ENCODE results near the gene EML4.
A peak's percentile ranks its signal among the peaks of the same experiment; 100 is the strongest.

The EML4 gene

GRCh38 chr2:42359965-42360483 lies 190.9 kb downstream of the EML4 start:
- no peaks in the 10 kb centered on the region for H3K9me3 ChIP-seq (ENCODE audit: severe bottlenecking)
- no peaks in the 10 kb centered on the region for H3K27me3 ChIP-seq (ENCODE audit: insufficient read depth, low read depth, severe bottlenecking)
- H3K27ac ChIP-seq, result peak overlapping the region; percentile 97
- TF ChIP-seq CTCF (IDR thresholded peaks at IDR 0.05; ENCODE audit: low read depth, low read length), result no peak
- H3K4me3 ChIP-seq (ENCODE audit: low read depth, low read length), result peak overlapping the region; percentile 81
- H3K36me3 ChIP-seq, result no peaks in the 10 kb centered on the region
- no peak for DNase-seq

- Histone ChIP-seq H3K36me3 (no peaks in the 10 kb centered on the region), H3K4me3 (ENCODE audit: low read depth, low read length) (peak overlapping the region; percentile 81), H3K27ac (peak overlapping the region; percentile 97), H3K27me3 (ENCODE audit: insufficient read depth, low read depth, severe bottlenecking) (no peaks in the 10 kb centered on the region), H3K9me3 (ENCODE audit: severe bottlenecking) (no peaks in the 10 kb centered on the region)
- TF ChIP-seq CTCF (IDR thresholded peaks at IDR 0.05; ENCODE audit: low read depth, low read length), result no peak
- DNase-seq, result no peak
These were observed 191.3 kb downstream of the EML4 start for GRCh38 chr2:42360493-42360889.

GRCh38 chr2:42360890-42361727 lies 192.0 kb downstream of the EML4 start, which contains the start of gene COX7A2L:
Gene COX7A2L (minus strand): TSS chr2:42361217. CDS start chr2:42361161, 56 bp downstream.
- H3K27me3 ChIP-seq (ENCODE audit: insufficient read depth, low read depth, severe bottlenecking), result no peaks in the 10 kb centered on the region
- peak; percentile 53 for TF ChIP-seq CTCF (IDR thresholded peaks at IDR 0.05; ENCODE audit: low read depth, low read length)
- peak within 1 kb of the TSS; percentile 97 for H3K27ac ChIP-seq
- DNase-seq, result peak; percentile 99
- no peaks in the 10 kb centered on the region for H3K36me3 ChIP-seq
- H3K4me3 ChIP-seq (ENCODE audit: low read depth, low read length), result peak within 1 kb of the TSS; percentile 81
- no peaks in the 10 kb centered on the region for H3K9me3 ChIP-seq (ENCODE audit: severe bottlenecking)

- no peaks in the 10 kb centered on the region for H3K27me3 ChIP-seq (ENCODE audit: insufficient read depth, low read depth, severe bottlenecking)
- H3K9me3 ChIP-seq (ENCODE audit: severe bottlenecking), result no peaks in the 10 kb centered on the region
- H3K36me3 ChIP-seq, result no peaks in the 10 kb centered on the region
- TF ChIP-seq CTCF (IDR thresholded peaks at IDR 0.05; ENCODE audit: low read depth, low read length), result no peak
- peak overlapping the region; percentile 45 for H3K4me3 ChIP-seq (ENCODE audit: low read depth, low read length)
- no peak for DNase-seq
- peak overlapping the region; percentile 66 for H3K27ac ChIP-seq
These were observed 192.7 kb downstream of the EML4 start for GRCh38 chr2:42361728-42362283.

- no peaks in the 10 kb centered on the region for H3K9me3 ChIP-seq (ENCODE audit: severe bottlenecking)
- no peaks in the 10 kb centered on the region for H3K36me3 ChIP-seq
- no peak for DNase-seq
- no peak overlapping the region for H3K27ac ChIP-seq
- no peak overlapping the region for H3K4me3 ChIP-seq (ENCODE audit: low read depth, low read length)
- H3K27me3 ChIP-seq (ENCODE audit: insufficient read depth, low read depth, severe bottlenecking), result no peaks in the 10 kb centered on the region
- TF ChIP-seq CTCF (IDR thresholded peaks at IDR 0.05; ENCODE audit: low read depth, low read length), result no peak
These were observed 194.3 kb downstream of the EML4 start for GRCh38 chr2:42363413-42363812.
